NT2/D1 (cell line): ENCODE data around the gene ERC1.

Experiments used
- SUZ12 ChIP-seq: IDR thresholded peaks from 2 replicates; pipeline ENCODE4 v1.6.1; 2011; ENCODE audit not compliant: insufficient read length, insufficient read depth; ENCODE audit errors: extremely low read depth
- YY1 ChIP-seq: IDR thresholded peaks from 2 replicates; pipeline ENCODE4 v1.6.1; 2011; ENCODE audit not compliant: insufficient read length, insufficient read depth
- ZNF274 ChIP-seq: IDR thresholded peaks from 2 replicates; pipeline ENCODE4 v1.6.1; 2011; ENCODE audit warnings: mild to moderate bottlenecking, low read depth, low read length

- TF ChIP-seq SUZ12 = no peak
- no peak for TF ChIP-seq ZNF274
- no peak for TF ChIP-seq YY1
Measured at GRCh38 chr12:996881-997280, 5.9 kb downstream of the ERC1 start.
